Endothelial cell of umbilical vein (primary cell): ENCODE results near the gene ZNF556. TPM values are rescaled to one million over a fixed set of nuclear protein-coding genes. Genes with fewer than 3 reads are reported as not detected.

ENCODE experiments used
- BruUV-seq: library from RNA; stranded (reverse); fragments of 400-500 nt; replicated peaks from 2 replicates; lab custom pipeline; 2021; lab: Mats Ljungman, UMichigan
- CTCF ChIA-PET: fragments of 300-600, 350-600 bp; sonication (Branson Sonifier 250); formaldehyde crosslinking; loops from one replicate; lab custom pipeline; 2021; ENCODE audit warnings: antibody characterized with exemption, inconsistent platforms; lab: Charles Lee
- POLR2A ChIA-PET: fragments of 300-600, 350-600 bp; sonication (Branson Sonifier 250); formaldehyde crosslinking; loops from one replicate; lab custom pipeline; 2021; ENCODE audit warnings: antibody characterized with exemption, inconsistent platforms; lab: Charles Lee
- DNase-seq: peaks from one replicate; pipeline ENCODE4 v3.0.0-alpha.2; 2011; ENCODE audit warnings: low read depth, low spot score
- FAIRE-seq: peaks from 2 replicates; lab custom pipeline; 2011; peaks lifted over from hg19 to GRCh38; lab: Jason Lieb, UNC
- H2AFZ ChIP-seq: 2 replicates; pipeline ENCODE4 v1.6.0; 2012; ENCODE audit warnings: low read depth, low read length, control low read depth, inconsistent platforms
- H3K27ac ChIP-seq: 2 replicates; pipeline ENCODE4 v1.5.1; 2011; ENCODE audit warnings: low read depth, mild to moderate bottlenecking, control low read depth, low read length, moderate library complexity; ENCODE audit not compliant: insufficient read depth
- H3K27me3 ChIP-seq, 2 experiments: 2 replicates each; pipeline versions ENCODE4 v1.6.0 to v1.6.1; 2011; ENCODE audit warnings: low read length in 2 of 2, mixed read lengths in 1 of 2; ENCODE audit not compliant: control insufficient read depth in 2 of 2, insufficient read depth in 2 of 2
- H3K36me3 ChIP-seq, 2 experiments: 2 replicates in 1 of 2; 3 replicates in 1 of 2; pipeline ENCODE4 v1.5.1; 2011; ENCODE audit warnings: low read length in 2 of 2, mild to moderate bottlenecking in 1 of 2, moderate library complexity in 1 of 2; ENCODE audit not compliant: control insufficient read depth in 2 of 2, insufficient read depth in 2 of 2; ENCODE audit errors: extremely low read depth in 1 of 2
- H3K4me1 ChIP-seq: 3 replicates; pipeline ENCODE4 v1.5.1; 2011; ENCODE audit warnings: mild to moderate bottlenecking, low read length; ENCODE audit not compliant: control insufficient read depth, insufficient read depth; ENCODE audit errors: extremely low read depth
- H3K4me2 ChIP-seq: 2 replicates; pipeline ENCODE4 v1.6.1; 2011; ENCODE audit warnings: low read length, control low read depth, mixed read lengths; ENCODE audit not compliant: insufficient read depth
- H3K4me3 ChIP-seq, 3 experiments: fragments of 200-600 bp in 1 of 3; sonication (generic), shearing (Covaris generic) in 1 of 3; replicated peaks in 1 of 3; 2 replicates each; pipeline ENCODE4 v1.5.1; 2011 to 2016; ENCODE audit warnings: control low read depth in 3 of 3, low read length in 3 of 3, mild to moderate bottlenecking in 2 of 3, inconsistent platforms in 1 of 3, low read depth in 1 of 3, moderate library complexity in 1 of 3; ENCODE audit not compliant: insufficient read depth in 1 of 3
- H3K79me2 ChIP-seq: 2 replicates; pipeline ENCODE4 v1.6.0; 2012; ENCODE audit warnings: low read length, inconsistent platforms; ENCODE audit not compliant: control insufficient read depth, insufficient read depth
- H3K9ac ChIP-seq: replicated peaks from 2 replicates; pipeline ENCODE3; 2011; ENCODE audit warnings: low read length, control low read depth; ENCODE audit not compliant: insufficient read depth; ENCODE audit errors: extremely low read depth
- H3K9me1 ChIP-seq: replicated peaks from 3 replicates; pipeline ENCODE4 v1.6.0; 2011; ENCODE audit warnings: mild to moderate bottlenecking, low read length; ENCODE audit not compliant: control insufficient read depth, insufficient read depth; ENCODE audit errors: extremely low read depth
- H3K9me3 ChIP-seq: replicated peaks from 2 replicates; pipeline ENCODE4 v1.5.1; 2012; ENCODE audit warnings: low read length, inconsistent platforms; ENCODE audit not compliant: control insufficient read depth, insufficient read depth
- H4K20me1 ChIP-seq: replicated peaks from 2 replicates; pipeline ENCODE3; 2011; ENCODE audit warnings: mild to moderate bottlenecking, low read length; ENCODE audit not compliant: control insufficient read depth, insufficient read depth; ENCODE audit errors: extremely low read depth
- CTCF ChIP-seq, 2 donors: IDR thresholded peaks; 1 replicate in 1 of 2; 2 replicates in 1 of 2; pipeline ENCODE4 v1.5.1; 2011; ENCODE audit warnings: low read length in 2 of 2, mild to moderate bottlenecking in 2 of 2, moderate library complexity in 2 of 2, control low read depth in 1 of 2, inconsistent platforms in 1 of 2, low read depth in 1 of 2; ENCODE audit not compliant: insufficient read depth in 1 of 2; ENCODE audit errors: extremely low read depth in 1 of 2
- EZH2 ChIP-seq: IDR thresholded peaks from 2 replicates; pipeline ENCODE4 v1.6.1; 2012; ENCODE audit warnings: borderline replicate concordance, low read depth, mild to moderate bottlenecking, moderate library complexity, low read length, inconsistent platforms; ENCODE audit not compliant: severe bottlenecking
- FOS ChIP-seq: IDR thresholded peaks from 2 replicates; pipeline ENCODE4 v1.6.1; 2011; ENCODE audit warnings: mild to moderate bottlenecking, low read length, moderate library complexity, borderline replicate concordance; ENCODE audit not compliant: insufficient read depth
- GATA2 ChIP-seq: IDR thresholded peaks from 2 replicates; pipeline ENCODE4 v1.7.0; 2011; ENCODE audit warnings: low read depth, mild to moderate bottlenecking, moderate library complexity, mixed read lengths, low read length; ENCODE audit not compliant: insufficient read length, insufficient read depth
- JUN ChIP-seq: IDR thresholded peaks from 2 replicates; pipeline ENCODE4 v1.6.1; 2011; ENCODE audit warnings: borderline replicate concordance, low read depth; ENCODE audit not compliant: insufficient read length, insufficient read depth
- MYC ChIP-seq: IDR thresholded peaks from one replicate; pipeline ENCODE4 v1.6.1; 2011; ENCODE audit warnings: mild to moderate bottlenecking, low read depth, low read length
- POLR2A ChIP-seq: IDR thresholded peaks from 2 replicates; pipeline ENCODE4 v1.6.1; 2012; ENCODE audit warnings: low read depth, mild to moderate bottlenecking, control low read depth, low read length
- POLR2AphosphoS5 ChIP-seq: IDR thresholded peaks from 2 replicates; pipeline ENCODE4 v1.6.1; 2012; ENCODE audit warnings: low read depth, mild to moderate bottlenecking, control low read depth, low read length, moderate library complexity; ENCODE audit not compliant: insufficient read depth
- dilution Hi-C: fragments of 300-500 bp; cut with MboI; formaldehyde crosslinking; loops from one replicate; pipeline ENCODE4 v1.15.0; 2019; ENCODE audit warnings: low sequenced_read_pairs; ENCODE audit not compliant: extremely low pct_ligation_motif_present
- intact Hi-C: fragments of 100-400 bp; cut with micrococcal nuclease; formaldehyde crosslinking; loops from one replicate; pipeline ENCODE4 v1.10.0; 2022
- polyA plus RNA-seq, 4 experiments: library from polyadenylated mRNA; depleted of rRNA in 3 of 4; stranded (reverse) in 3 of 4; unstranded in 1 of 4; fragments of >200 nt; gene quantifications; 2 replicates each; pipeline versions ENCODE4 v1.2.1 to v1.2.3, GENCODE V29; 2011 to 2012; ENCODE audit warnings: missing spikeins in 1 of 4
- total RNA-seq: library from RNA; stranded (reverse); gene quantifications from 2 replicates; pipeline ENCODE4 v1.2.3, GENCODE V29; 2021
- TF ChIP-seq, protein P1 (sequence below): IDR thresholded peaks from 2 replicates; pipeline ENCODE4 v1.6.1; 2011; ENCODE audit not compliant: insufficient read depth, insufficient read length

Gene ZNF556
- total and polyA plus RNA-seq, 2 donors (not counting 3 experiments of a cell fraction or from before 2014, with no cell fraction given), result 0.01 TPM; not detected in 1

GRCh38 chr19:2853015-2853606, 14.0 kb upstream of the ZNF556 start:
- no peak for DNase-seq
- BruUV-seq, result no TSS peak
- Histone ChIP-seq H4K20me1 (no peaks in the 10 kb centered on the region), H3K9me3 (peaks cover 23% of the 10 kb centered on the region), H2AFZ (no peak overlapping the region), H3K27ac (no peak overlapping the region), H3K36me3 (peaks cover 18 to 21% of the 10 kb centered on the region in 2 experiments), H3K9ac (no peak overlapping the region), H3K4me2 (no peak overlapping the region), H3K4me3 (no peak overlapping the region), H3K9me1 (no peaks in the 10 kb centered on the region), H3K4me1 (peaks cover 9% of the 10 kb centered on the region), H3K79me2 (peaks cover 3% of the 10 kb centered on the region), H3K27me3 (no peaks in the 10 kb centered on the region)
- dilution Hi-C loops (no loop called here), intact Hi-C loops (no loop called here)
- ChIA-PET POLR2A (no interaction called here), CTCF (no interaction called here)
- TF ChIP-seq POLR2A, result no peak
- TF ChIP-seq, protein P1, sequence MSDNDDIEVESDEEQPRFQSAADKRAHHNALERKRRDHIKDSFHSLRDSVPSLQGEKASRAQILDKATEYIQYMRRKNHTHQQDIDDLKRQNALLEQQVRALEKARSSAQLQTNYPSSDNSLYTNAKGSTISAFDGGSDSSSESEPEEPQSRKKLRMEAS, result no peak
- TF ChIP-seq EZH2, result no peak
- no peak for TF ChIP-seq GATA2
- no peak for TF ChIP-seq FOS
- no peak for TF ChIP-seq JUN
- no peak for TF ChIP-seq MYC
- TF ChIP-seq POLR2AphosphoS5, result no peak
- TF ChIP-seq CTCF (IDR thresholded peaks at IDR 0.05; ENCODE audit: extremely low read depth in 1 of 2, insufficient read depth in 1 of 2, low read depth in 1 of 2, low read length in 2 of 2), result no peak
- FAIRE-seq, result no peak
